Left ventricle myocardium superior (tissue), 1 donor: ENCODE data around the gene PAX7. TPM values are rescaled to one million over a fixed set of nuclear protein-coding genes. Genes with fewer than 3 reads are reported as not detected.

Source experiments
- total RNA-seq: library from RNA; stranded (reverse); fragmentation: NEBNext Ultra II Directional; extraction: Animal tissue kit (Norgen Biotek cat#: 25700); gene quantifications from one replicate; pipeline ENCODE4 v1.2.1, GENCODE V29; 2021
- donor health status: DM: no; HTN: yes; CAD: no; lungs with severe emphysema.

The PAX7 gene
- total RNA-seq, 1 donor from 2014 or later = not detected

Other genes starting within 250 kb of the PAX7 start
- not detected for gene KLHDC7A, start 149.9 kb upstream of the PAX7 start, total RNA-seq
- gene TAS1R2, start 228.8 kb downstream of the PAX7 start, total RNA-seq = not detected